ENCODE results near the gene PKD1L1.

DNA sequence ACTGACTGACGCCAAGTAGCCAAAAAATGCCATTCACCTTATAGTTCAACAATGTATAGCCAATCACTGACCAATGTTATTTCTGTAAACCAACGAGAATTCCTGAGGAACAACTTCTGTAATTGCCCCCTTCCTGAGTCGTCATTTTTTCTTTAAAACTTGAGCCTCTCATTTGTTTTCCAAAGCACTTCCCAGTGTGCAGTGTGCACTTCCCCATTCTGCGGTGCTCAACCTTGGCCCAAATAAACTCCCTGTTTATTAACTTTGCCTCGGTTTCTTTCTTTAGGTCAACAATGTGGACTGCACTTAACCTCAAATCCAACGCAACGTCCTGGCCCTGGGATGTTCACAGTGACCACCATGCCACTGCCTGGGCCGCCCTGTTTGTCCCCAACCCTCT is 15.1 kb downstream of the PKD1L1 start:
- TF ChIP-seq TAF1 (IDR thresholded peaks at IDR 0.05; ENCODE audit: low read depth), result no peak
- TF ChIP-seq, protein P1, sequence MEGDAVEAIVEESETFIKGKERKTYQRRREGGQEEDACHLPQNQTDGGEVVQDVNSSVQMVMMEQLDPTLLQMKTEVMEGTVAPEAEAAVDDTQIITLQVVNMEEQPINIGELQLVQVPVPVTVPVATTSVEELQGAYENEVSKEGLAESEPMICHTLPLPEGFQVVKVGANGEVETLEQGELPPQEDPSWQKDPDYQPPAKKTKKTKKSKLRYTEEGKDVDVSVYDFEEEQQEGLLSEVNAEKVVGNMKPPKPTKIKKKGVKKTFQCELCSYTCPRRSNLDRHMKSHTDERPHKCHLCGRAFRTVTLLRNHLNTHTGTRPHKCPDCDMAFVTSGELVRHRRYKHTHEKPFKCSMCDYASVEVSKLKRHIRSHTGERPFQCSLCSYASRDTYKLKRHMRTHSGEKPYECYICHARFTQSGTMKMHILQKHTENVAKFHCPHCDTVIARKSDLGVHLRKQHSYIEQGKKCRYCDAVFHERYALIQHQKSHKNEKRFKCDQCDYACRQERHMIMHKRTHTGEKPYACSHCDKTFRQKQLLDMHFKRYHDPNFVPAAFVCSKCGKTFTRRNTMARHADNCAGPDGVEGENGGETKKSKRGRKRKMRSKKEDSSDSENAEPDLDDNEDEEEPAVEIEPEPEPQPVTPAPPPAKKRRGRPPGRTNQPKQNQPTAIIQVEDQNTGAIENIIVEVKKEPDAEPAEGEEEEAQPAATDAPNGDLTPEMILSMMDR (IDR thresholded peaks at IDR 0.05; ENCODE audit: poor library complexity, severe bottlenecking), result no peak
- no peak for TF ChIP-seq EP300 (conservative IDR thresholded peaks at IDR 0.05; ENCODE audit: poor library complexity, severe bottlenecking)
- TF ChIP-seq MXI1 (conservative IDR thresholded peaks at IDR 0.05; ENCODE audit: poor library complexity, severe bottlenecking), result no peak
- TF ChIP-seq EZH2 (IDR thresholded peaks at IDR 0.05; ENCODE audit: borderline replicate concordance, insufficient read depth, low read length, poor library complexity, severe bottlenecking), result no peak
- no peak for TF ChIP-seq POLR2AphosphoS5 (IDR thresholded peaks at IDR 0.05)
- TF ChIP-seq, protein P2, sequence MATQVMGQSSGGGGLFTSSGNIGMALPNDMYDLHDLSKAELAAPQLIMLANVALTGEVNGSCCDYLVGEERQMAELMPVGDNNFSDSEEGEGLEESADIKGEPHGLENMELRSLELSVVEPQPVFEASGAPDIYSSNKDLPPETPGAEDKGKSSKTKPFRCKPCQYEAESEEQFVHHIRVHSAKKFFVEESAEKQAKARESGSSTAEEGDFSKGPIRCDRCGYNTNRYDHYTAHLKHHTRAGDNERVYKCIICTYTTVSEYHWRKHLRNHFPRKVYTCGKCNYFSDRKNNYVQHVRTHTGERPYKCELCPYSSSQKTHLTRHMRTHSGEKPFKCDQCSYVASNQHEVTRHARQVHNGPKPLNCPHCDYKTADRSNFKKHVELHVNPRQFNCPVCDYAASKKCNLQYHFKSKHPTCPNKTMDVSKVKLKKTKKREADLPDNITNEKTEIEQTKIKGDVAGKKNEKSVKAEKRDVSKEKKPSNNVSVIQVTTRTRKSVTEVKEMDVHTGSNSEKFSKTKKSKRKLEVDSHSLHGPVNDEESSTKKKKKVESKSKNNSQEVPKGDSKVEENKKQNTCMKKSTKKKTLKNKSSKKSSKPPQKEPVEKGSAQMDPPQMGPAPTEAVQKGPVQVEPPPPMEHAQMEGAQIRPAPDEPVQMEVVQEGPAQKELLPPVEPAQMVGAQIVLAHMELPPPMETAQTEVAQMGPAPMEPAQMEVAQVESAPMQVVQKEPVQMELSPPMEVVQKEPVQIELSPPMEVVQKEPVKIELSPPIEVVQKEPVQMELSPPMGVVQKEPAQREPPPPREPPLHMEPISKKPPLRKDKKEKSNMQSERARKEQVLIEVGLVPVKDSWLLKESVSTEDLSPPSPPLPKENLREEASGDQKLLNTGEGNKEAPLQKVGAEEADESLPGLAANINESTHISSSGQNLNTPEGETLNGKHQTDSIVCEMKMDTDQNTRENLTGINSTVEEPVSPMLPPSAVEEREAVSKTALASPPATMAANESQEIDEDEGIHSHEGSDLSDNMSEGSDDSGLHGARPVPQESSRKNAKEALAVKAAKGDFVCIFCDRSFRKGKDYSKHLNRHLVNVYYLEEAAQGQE (IDR thresholded peaks at IDR 0.05; ENCODE audit: borderline replicate concordance), result no peak
- TF ChIP-seq SMC3 (conservative IDR thresholded peaks at IDR 0.05; ENCODE audit: poor library complexity), result no peak
- no peak for TF ChIP-seq RAD21 (conservative IDR thresholded peaks at IDR 0.05)

All from neural cell (in vitro differentiated cells).